Progenitor cell of endocrine pancreas (in vitro differentiated cells): ENCODE measurements around the gene MGAT1. TPM values are rescaled to one million over a fixed set of nuclear protein-coding genes. Genes with fewer than 3 reads are reported as not detected.
"Not testable (repeated sequence)": the region's sequence is repeated elsewhere in the genome, so short reads cannot be mapped to it uniquely, and the experiment has no call there.

Experiments
- DNase-seq: peaks from one replicate; pipeline ENCODE4 v3.0.0; 2021; ENCODE audit warnings: low spot score; ENCODE audit not compliant: unreplicated experiment
- H3K27ac Mint-ChIP-seq: 2 replicates; pipeline ENCODE4 v1.8.0; 2021; ENCODE audit warnings: mild to moderate bottlenecking, moderate library complexity, mixed read lengths
- H3K27me3 Mint-ChIP-seq: 2 replicates; pipeline ENCODE4 v1.8.0; 2021; ENCODE audit warnings: mixed read lengths
- H3K36me3 Mint-ChIP-seq: 2 replicates; pipeline ENCODE4 v1.8.0; 2022; ENCODE audit warnings: mixed read lengths; ENCODE audit not compliant: insufficient read depth
- H3K4me1 Mint-ChIP-seq: 2 replicates; pipeline ENCODE4 v1.8.0; 2021; ENCODE audit warnings: low read depth, mixed read lengths
- H3K4me3 Mint-ChIP-seq: 2 replicates; pipeline ENCODE4 v1.8.0; 2021; ENCODE audit warnings: low read depth, mild to moderate bottlenecking, moderate library complexity, mixed read lengths
- H3K9me3 Mint-ChIP-seq: 2 replicates; pipeline ENCODE4 v1.8.0; 2021; ENCODE audit warnings: low read depth, mixed read lengths
- total RNA-seq: library from RNA; stranded (reverse); gene quantifications from 2 replicates; pipeline ENCODE4 v1.2.1, GENCODE V29; 2021
- TF ChIP-seq, protein P1 (sequence below): fragments of 200-600 bp; sonication (generic); IDR thresholded peaks from one replicate; pipeline ENCODE4 v1.5.0; 2021; ENCODE audit warnings: antibody characterized with exemption, mild to moderate bottlenecking; ENCODE audit not compliant: unreplicated experiment

MGAT1 gene
- total RNA-seq, 1 donor from 2014 or later: 66.9 TPM

DNA sequence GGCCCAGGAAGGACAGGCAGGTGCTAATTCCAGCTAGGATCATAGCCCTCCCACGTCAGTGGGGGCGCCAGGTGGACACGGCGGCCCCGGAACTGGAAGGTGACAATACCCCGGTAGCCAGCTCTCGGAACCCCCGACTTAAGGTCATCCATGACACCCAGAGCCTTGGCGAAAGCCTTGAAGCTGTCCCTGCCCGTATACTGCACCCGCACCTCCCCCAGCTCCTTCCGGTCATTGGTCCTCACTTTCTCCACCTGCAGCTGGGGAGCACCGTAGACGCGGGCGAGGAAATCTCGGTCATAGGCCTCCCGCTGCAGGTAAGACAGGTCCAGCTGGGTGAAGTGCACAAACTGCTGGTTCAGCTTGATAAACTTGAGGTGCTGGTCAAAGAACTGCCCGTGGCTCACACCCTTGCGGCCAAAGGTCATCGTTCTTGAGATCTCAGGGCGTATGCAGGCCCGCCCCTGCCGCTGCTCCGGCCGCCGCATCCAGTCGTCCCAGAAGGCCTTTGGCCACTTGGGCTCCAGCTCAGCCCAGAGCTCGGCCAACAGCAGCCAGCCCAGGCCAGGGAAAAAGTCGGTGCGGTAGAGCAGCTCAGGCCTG is 10.9 kb downstream of the MGAT1 start:
- Mint-ChIP-seq H3K4me3 (no peak overlapping the region), H3K27ac (no peak overlapping the region), H3K9me3 (no peaks in the 10 kb centered on the region), H3K4me1 (peaks cover 1% of the 10 kb centered on the region), H3K27me3 (no peaks in the 10 kb centered on the region), H3K36me3 (peaks cover 8% of the 10 kb centered on the region)
- TF ChIP-seq, protein P1, sequence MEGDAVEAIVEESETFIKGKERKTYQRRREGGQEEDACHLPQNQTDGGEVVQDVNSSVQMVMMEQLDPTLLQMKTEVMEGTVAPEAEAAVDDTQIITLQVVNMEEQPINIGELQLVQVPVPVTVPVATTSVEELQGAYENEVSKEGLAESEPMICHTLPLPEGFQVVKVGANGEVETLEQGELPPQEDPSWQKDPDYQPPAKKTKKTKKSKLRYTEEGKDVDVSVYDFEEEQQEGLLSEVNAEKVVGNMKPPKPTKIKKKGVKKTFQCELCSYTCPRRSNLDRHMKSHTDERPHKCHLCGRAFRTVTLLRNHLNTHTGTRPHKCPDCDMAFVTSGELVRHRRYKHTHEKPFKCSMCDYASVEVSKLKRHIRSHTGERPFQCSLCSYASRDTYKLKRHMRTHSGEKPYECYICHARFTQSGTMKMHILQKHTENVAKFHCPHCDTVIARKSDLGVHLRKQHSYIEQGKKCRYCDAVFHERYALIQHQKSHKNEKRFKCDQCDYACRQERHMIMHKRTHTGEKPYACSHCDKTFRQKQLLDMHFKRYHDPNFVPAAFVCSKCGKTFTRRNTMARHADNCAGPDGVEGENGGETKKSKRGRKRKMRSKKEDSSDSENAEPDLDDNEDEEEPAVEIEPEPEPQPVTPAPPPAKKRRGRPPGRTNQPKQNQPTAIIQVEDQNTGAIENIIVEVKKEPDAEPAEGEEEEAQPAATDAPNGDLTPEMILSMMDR: no peak
- no peak for DNase-seq

DNA sequence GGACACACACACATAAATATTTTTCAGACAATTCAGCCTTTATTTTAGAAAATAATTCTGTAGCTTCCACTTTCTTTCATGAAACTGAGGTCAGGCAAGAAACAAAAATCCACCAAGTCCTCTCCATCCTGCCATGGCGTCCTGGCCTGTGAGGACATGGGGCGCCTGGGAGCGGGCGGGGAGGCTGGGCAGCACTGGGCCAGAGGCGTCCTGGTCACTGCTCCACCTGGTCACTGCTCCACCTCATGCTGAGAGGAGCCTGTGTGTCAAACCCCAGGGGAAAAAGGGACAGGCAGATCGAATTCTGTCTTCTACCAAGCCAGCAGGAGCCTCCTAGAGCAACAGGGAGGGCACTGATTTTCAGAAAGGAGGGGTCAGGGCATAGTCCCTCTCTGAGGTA is 12.1 kb downstream of the MGAT1 start:
- Mint-ChIP-seq H3K9me3 (no peaks in the 10 kb centered on the region), H3K4me1 (peaks cover 11% of the 10 kb centered on the region), H3K36me3 (peaks cover 8% of the 10 kb centered on the region), H3K4me3 (no peak overlapping the region), H3K27me3 (no peaks in the 10 kb centered on the region), H3K27ac (no peak overlapping the region)
- TF ChIP-seq, protein P1: no peak
- DNase-seq: no peak

DNA sequence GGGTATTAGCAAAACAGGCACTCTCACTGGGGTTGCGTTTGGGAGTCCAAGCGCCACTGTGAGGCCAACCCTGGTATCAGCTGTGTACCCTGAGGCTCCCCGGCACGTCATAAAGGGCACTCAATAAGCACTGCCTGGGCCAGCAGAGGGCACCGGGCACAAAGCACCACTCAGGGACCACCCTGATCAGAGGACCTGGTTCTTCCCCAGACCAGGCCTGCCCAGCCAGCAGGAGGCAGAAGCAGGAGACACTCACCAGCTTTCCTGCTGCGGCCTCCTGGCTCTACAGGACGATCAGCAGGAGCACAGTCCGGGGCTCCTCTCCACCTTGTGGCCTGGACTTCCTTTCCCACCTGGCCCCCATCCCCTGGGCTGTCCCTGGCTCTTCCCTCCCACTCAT is 12.6 kb downstream of the MGAT1 start:
- H3K4me3 Mint-ChIP-seq: no peak overlapping the region
- TF ChIP-seq, protein P1: no peak
- DNase-seq: no peak
- peaks cover 15% of the 10 kb centered on the region for H3K4me1 Mint-ChIP-seq
- peaks cover 8% of the 10 kb centered on the region for H3K36me3 Mint-ChIP-seq
- H3K27ac Mint-ChIP-seq: no peak overlapping the region
- no peaks in the 10 kb centered on the region for H3K9me3 Mint-ChIP-seq
- H3K27me3 Mint-ChIP-seq: no peaks in the 10 kb centered on the region

DNA sequence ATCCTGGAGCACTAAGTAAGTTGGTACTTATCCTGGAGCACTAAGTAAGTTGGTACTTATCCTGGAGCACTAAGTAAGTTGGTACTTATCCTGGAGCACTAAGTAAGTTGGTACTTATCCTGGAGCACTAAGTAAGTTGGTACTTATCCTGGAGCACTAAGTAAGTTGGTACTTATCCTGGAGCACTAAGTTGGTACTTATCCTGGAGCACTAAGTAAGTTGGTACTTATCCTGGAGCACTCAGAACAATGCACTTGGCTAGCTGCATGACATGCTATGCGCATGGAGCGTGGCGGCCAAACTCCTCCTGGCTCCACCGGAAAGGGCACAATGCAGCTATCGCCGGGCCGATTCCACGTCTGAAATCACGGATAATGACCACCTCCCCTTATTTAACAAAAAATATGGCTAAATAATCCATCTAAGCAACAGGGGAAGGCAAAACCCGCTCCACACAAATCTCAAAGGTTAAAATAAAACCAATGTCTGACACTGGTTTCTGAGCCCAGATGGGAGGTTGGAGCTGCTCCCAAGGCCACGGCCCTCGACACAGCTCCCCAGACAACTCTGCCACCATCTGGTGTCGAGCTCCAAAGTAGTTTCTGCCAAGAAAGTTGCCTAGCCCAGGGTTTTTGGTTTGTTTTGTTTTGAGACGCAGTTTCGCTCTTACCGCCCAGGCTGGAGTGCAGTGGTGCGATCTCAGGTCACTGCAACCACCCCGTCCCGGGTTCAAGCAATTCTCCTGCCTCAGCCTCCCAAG is 13.8 kb downstream of the MGAT1 start:
- not testable (repeated sequence) for H3K4me3 Mint-ChIP-seq, H3K27ac Mint-ChIP-seq, DNase-seq, H3K36me3 Mint-ChIP-seq, H3K9me3 Mint-ChIP-seq, H3K27me3 Mint-ChIP-seq
- peaks cover 15% of the 10 kb centered on the region for H3K4me1 Mint-ChIP-seq

DNA sequence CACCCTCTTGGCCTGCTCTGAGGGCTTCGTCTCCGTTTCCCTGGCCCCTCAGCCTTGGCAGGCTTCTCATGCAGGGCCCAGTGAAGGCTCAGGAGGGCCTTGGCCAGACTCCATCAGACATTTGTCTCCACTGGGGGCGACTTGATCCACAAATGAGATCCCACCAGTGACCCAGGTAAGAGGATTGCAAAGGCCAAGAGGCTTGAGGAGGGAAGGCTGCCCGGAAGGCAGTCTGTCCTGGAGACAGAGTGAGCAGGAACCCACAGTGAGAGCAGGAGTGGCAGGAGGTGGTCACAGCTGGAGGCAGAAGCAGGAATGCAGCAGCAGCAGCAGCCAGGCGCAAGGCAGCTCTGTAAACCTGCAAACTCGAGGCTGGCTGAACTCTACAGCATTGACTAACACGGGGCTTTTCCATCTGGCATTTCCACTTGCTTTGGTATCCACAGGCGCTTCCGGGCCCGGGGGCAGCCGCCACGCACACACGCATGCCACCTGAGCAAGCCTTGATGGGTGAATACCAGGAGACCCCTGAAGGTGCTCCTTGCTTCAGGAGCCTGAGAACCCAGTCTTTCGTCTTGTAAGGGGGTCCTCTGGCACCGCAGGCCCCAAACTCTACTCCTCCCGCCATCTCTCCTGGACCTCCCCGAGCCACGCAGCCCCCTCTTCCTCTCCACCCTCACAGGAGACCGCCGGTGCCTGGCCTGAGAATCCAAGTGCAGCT is 14.7 kb downstream of the MGAT1 start:
- H3K27me3 Mint-ChIP-seq: no peaks in the 10 kb centered on the region
- peaks cover 15% of the 10 kb centered on the region for H3K4me1 Mint-ChIP-seq
- TF ChIP-seq, protein P1: no peak
- no peak overlapping the region for H3K27ac Mint-ChIP-seq
- DNase-seq: no peak
- no peaks in the 10 kb centered on the region for H3K9me3 Mint-ChIP-seq
- H3K36me3 Mint-ChIP-seq: peaks cover 6% of the 10 kb centered on the region
- H3K4me3 Mint-ChIP-seq: no peak overlapping the region
